NCI-H446 (cell line): ENCODE measurements around the gene CENPU.
A peak's percentile ranks its signal among the peaks of the same experiment; 100 is the strongest.
"Not testable (repeated sequence)": the region's sequence is repeated elsewhere in the genome, so short reads cannot be mapped to it uniquely, and the experiment has no call there.

Source experiments
- DNase-seq, 2 experiments: peaks; one replicate each; lab custom pipeline; 2025; lab: John Stamatoyannopoulos, UW

Gene CENPU

GRCh38 chr4:184752496-184753275 is 18.8 kb upstream of the CENPU start:
- DNase-seq, result peak; percentile 22 to 58

GRCh38 chr4:184751585-184751956 is 17.7 kb upstream of the CENPU start:
- DNase-seq, result no peak

GRCh38 chr4:184750926-184751584 is 17.2 kb upstream of the CENPU start:
- DNase-seq, result no peak

GRCh38 chr4:184748251-184748652 is 14.4 kb upstream of the CENPU start:
- peak; percentile 6 to 52 for DNase-seq

GRCh38 chr4:184747034-184747830 is 13.3 kb upstream of the CENPU start:
- DNase-seq, result no peak

GRCh38 chr4:184745831-184746795 is 12.2 kb upstream of the CENPU start:
- peak; percentile 52 to 63 for DNase-seq

- no peak for DNase-seq
Observed at GRCh38 chr4:184744236-184744635, 10.3 kb upstream of the CENPU start.

- no peak for DNase-seq
Observed at GRCh38 chr4:184743650-184744049, 9.8 kb upstream of the CENPU start.

- DNase-seq, result not testable (repeated sequence)
Observed at GRCh38 chr4:184741651-184742050, 7.8 kb upstream of the CENPU start.

GRCh38 chr4:184740980-184741391 is 7.1 kb upstream of the CENPU start:
- DNase-seq, result no peak

GRCh38 chr4:184739575-184739974 is 5.7 kb upstream of the CENPU start:
- not testable (repeated sequence) for DNase-seq

- DNase-seq, result no peak
Observed at GRCh38 chr4:184734758-184735157, 862 bp upstream of the CENPU start.

GRCh38 chr4:184732126-184732525 is 1.8 kb downstream of the CENPU start:
- peak in 1 of 2 experiments; percentile 50 for DNase-seq

- no peak for DNase-seq
Observed at GRCh38 chr4:184731056-184731455, 2.8 kb downstream of the CENPU start.

GRCh38 chr4:184729946-184730345 is 4.0 kb downstream of the CENPU start:
- DNase-seq, result no peak

- no peak for DNase-seq
Observed at GRCh38 chr4:184728858-184729257, 5.0 kb downstream of the CENPU start.

GRCh38 chr4:184727430-184727829 is 6.5 kb downstream of the CENPU start:
- DNase-seq, result no peak

- DNase-seq, result no peak
Observed at GRCh38 chr4:184722798-184723197, 11.1 kb downstream of the CENPU start.

GRCh38 chr4:184721254-184721653 is 12.6 kb downstream of the CENPU start:
- DNase-seq, result no peak

GRCh38 chr4:184719407-184719806 is 14.5 kb downstream of the CENPU start:
- no peak for DNase-seq

- no peak for DNase-seq
Observed at GRCh38 chr4:184715526-184715925, 18.4 kb downstream of the CENPU start.

- DNase-seq, result no peak
Observed at GRCh38 chr4:184713887-184714286, 20.0 kb downstream of the CENPU start.
